Measurements from ENCODE around the gene TESMIN. TPM values are rescaled to one million over a fixed set of nuclear protein-coding genes. Genes with fewer than 3 reads are reported as not detected.

The TESMIN gene
- total RNA-seq, 2 donors from 2014 or later, result 0.47 to 0.78 TPM

GRCh38 chr11:68783216-68783821 is 32.0 kb upstream of the TESMIN start:
- no peak for TF ChIP-seq CTCF (IDR thresholded peaks at IDR 0.05)
- Histone ChIP-seq H3K4me3 (no peak overlapping the region), H3K36me3 (peaks cover 84% of the 10 kb centered on the region), H3K27me3 (no peaks in the 10 kb centered on the region), H3K9me3 (no peaks in the 10 kb centered on the region), H3K27ac (peak overlapping the region in 1 of 2 donors; percentile 46), H3K4me1 (peaks cover 0 to 39% of the 10 kb centered on the region in 2 donors)
- no peak for DNase-seq (ENCODE audit: low spot score)

- Histone ChIP-seq H3K4me1 (peaks cover 0 to 42% of the 10 kb centered on the region in 2 donors), H3K36me3 (peaks cover 85% of the 10 kb centered on the region)
- no peak for TF ChIP-seq CTCF (IDR thresholded peaks at IDR 0.05)
Measured at GRCh38 chr11:68782711-68783110, 31.4 kb upstream of the TESMIN start.

GRCh38 chr11:68780829-68781228 is 29.5 kb upstream of the TESMIN start:
- TF ChIP-seq CTCF (IDR thresholded peaks at IDR 0.05), result no peak
- Histone ChIP-seq H3K36me3 (peaks cover 93% of the 10 kb centered on the region), H3K27ac (peak overlapping the region; percentile 26 to 55)

More at GRCh38 chr11:68782711-68783110, 31.4 kb upstream of the TESMIN start:
- no peaks in the 10 kb centered on the region for H3K9me3 ChIP-seq
- no peaks in the 10 kb centered on the region for H3K27me3 ChIP-seq
- DNase-seq (ENCODE audit: low spot score), result no peak
- H3K27ac ChIP-seq, result peak overlapping the region in 1 of 2 donors; percentile 46
- no peak overlapping the region for H3K4me3 ChIP-seq

GRCh38 chr11:68778205-68778604 is 26.9 kb upstream of the TESMIN start:
- H3K36me3 ChIP-seq, result peaks cover 98% of the 10 kb centered on the region
- H3K27me3 ChIP-seq, result no peaks in the 10 kb centered on the region
- H3K27ac ChIP-seq, result no peak overlapping the region
- no peaks in the 10 kb centered on the region for H3K9me3 ChIP-seq
- H3K4me3 ChIP-seq, result no peak overlapping the region
- DNase-seq (ENCODE audit: low spot score), result no peak
- no peak for TF ChIP-seq CTCF (IDR thresholded peaks at IDR 0.05)
- H3K4me1 ChIP-seq, result peaks cover 0 to 39% of the 10 kb centered on the region in 2 donors

More at GRCh38 chr11:68780829-68781228, 29.5 kb upstream of the TESMIN start:
- H3K4me3 ChIP-seq, result no peak overlapping the region
- DNase-seq (ENCODE audit: low spot score), result peak; percentile 61
- H3K4me1 ChIP-seq, result peaks cover 0 to 47% of the 10 kb centered on the region in 2 donors
- H3K9me3 ChIP-seq, result no peaks in the 10 kb centered on the region
- H3K27me3 ChIP-seq, result no peaks in the 10 kb centered on the region

- no peak for DNase-seq (ENCODE audit: low spot score)
- peaks cover 0 to 25% of the 10 kb centered on the region in 2 donors for H3K4me1 ChIP-seq
- peaks cover 100% of the 10 kb centered on the region for H3K36me3 ChIP-seq
- no peak overlapping the region for H3K4me3 ChIP-seq
- no peaks in the 10 kb centered on the region for H3K9me3 ChIP-seq
- H3K27me3 ChIP-seq, result no peaks in the 10 kb centered on the region
- no peak overlapping the region for H3K27ac ChIP-seq
- no peak for TF ChIP-seq CTCF (IDR thresholded peaks at IDR 0.05)
Measured at GRCh38 chr11:68776442-68777235, 25.3 kb upstream of the TESMIN start.
